NAMALWA (cell line): ENCODE data around the gene RBKS.

ENCODE experiments used
- DNase-seq: peaks from one replicate; pipeline ENCODE4 v3.0.0-alpha.2; 2015; ENCODE audit warnings: low spot score

The RBKS gene

GRCh38 chr2:27831279-27832050, 58.7 kb downstream of the RBKS start:
- no peak for DNase-seq

- no peak for DNase-seq
These were observed 59.5 kb downstream of the RBKS start for GRCh38 chr2:27830656-27831055.

DNA sequence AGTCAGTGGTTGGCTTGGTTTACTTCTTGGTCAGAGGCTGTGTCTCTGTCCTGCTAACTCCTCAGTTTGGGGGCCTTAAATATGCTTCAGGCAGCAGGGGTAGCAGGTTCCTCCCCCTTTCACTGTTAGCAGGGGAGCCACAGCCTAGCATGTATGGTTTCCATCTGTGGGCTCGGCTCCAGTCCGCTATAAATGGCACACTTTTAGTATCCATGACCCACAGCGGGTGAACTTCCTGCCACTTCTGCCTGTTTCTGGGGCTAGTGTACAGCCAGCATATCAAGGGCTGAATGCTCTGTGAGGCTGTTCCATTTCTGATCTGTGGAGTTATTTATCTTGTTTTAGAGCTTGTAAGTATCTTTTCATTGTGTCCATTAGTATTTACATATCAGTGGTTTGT, 60.4 kb downstream of the RBKS start:
- DNase-seq = no peak

DNA sequence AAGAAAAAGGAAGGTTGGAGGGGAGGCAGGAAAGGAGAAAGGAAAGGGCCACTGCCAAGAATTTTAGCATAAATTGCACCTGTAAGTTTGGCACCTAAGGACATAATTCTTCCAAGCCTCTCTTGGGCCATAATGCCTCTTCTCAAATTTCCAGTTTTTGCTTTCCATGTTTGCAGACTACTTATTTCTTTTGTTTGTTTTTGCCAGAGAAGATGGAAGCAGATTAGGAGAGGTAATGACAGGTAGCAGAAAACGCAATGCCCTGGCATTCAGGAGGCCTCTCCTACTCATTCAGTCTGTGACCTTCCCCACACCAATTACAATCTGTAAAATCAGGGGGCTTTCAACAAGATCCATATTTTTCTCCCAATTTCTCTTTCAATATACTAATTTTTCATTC, 61.9 kb downstream of the RBKS start:
- DNase-seq = no peak

DNA sequence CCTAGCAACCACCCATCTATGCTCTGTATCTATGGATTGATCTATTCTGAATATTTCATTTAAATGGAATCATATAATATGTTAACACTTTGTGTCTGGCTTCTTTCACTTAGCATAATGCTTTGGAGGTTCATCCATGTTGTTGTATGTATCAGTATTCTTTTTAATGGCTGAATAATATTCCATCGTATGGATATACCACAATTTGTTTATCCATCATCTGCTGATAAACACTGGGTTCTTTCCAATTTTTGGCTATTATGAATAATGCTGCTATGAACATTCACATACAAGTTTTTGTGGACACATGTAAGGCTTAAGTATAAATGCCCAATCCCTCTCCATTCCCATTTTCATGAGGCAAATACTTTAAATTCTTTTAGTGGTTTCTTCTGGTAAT, 65.8 kb downstream of the RBKS start:
- DNase-seq = no peak

GRCh38 chr2:27823569-27823968, 66.6 kb downstream of the RBKS start:
- DNase-seq = no peak

- DNase-seq = no peak
These were observed 67.1 kb downstream of the RBKS start for GRCh38 chr2:27823135-27823534.

- no peak for DNase-seq
These were observed 68.1 kb downstream of the RBKS start for GRCh38 chr2:27822049-27822448.

DNA sequence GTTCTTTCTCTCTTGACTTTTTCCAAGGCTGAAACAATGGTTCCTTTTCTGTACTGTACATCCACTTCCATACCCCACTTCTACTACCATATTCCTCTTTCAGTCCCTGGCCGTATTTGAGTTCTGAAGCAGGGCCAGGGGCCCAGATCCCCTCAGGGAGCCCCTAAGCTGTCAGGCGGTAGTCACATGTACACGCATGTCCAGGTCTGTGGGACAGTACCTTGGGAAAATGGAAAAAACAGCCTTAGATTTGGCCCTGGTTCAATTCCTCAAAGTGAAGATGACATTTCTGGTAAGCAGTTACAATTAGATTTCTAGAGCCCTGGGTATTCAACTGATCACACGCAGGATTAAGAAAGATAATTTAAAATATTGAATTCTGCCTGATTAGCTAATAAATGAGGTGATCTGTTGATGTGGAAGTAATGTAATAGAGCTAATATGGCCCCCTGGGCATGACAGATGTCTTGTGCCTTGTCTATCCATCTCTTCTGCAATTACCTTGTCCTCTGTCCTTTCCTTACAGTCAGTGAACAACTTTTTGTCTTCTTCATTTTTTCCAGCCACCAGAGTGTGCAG, 74.2 kb downstream of the RBKS start:
- no peak for DNase-seq

DNA sequence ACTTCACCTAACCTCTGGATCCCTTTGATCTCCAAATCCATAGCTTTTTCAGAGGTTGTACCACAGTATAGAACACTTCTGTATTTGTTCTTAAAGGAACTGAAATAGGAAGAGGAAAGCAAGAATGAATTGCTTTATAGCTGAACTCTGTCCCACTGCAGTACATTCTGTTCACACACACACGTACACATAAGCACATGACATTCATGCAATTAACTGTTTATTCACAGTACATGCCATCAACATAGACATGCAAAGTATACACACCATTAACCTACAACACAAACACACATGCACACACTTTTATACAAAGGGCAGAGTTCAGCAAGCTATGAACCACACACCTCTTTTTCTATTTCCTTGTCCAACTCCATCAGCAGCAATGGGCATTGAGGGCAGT, 75.4 kb downstream of the RBKS start:
- DNase-seq = no peak

- no peak for DNase-seq
These were observed 78.4 kb downstream of the RBKS start for GRCh38 chr2:27811768-27812167.

GRCh38 chr2:27810455-27810854, 79.7 kb downstream of the RBKS start:
- DNase-seq = no peak

DNA sequence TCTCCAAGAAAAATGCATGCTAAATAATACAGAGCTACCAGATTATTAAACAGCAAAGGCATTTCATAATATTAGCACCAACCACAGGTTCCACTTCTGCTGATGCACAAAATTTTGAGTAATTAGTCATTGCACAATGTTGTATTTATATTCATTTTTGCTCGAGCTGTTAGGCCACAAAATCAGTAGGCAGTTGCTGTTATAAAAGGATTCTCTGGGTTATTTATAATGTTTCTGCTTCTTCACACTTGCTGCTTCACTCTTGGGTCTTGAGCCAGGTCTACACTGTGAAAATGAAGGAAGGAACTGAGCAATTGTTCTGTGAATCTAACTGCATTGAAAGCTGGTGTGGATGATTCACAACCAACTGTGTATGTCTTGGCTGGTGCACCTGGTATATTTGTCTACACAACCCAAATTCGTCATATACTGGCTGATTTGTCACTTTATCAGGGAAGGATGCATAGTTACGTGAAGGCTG, 80.4 kb downstream of the RBKS start:
- DNase-seq = no peak

GRCh38 chr2:27808984-27809383, 81.2 kb downstream of the RBKS start:
- DNase-seq = no peak

GRCh38 chr2:27808418-27808817, 81.8 kb downstream of the RBKS start:
- DNase-seq = no peak

DNA sequence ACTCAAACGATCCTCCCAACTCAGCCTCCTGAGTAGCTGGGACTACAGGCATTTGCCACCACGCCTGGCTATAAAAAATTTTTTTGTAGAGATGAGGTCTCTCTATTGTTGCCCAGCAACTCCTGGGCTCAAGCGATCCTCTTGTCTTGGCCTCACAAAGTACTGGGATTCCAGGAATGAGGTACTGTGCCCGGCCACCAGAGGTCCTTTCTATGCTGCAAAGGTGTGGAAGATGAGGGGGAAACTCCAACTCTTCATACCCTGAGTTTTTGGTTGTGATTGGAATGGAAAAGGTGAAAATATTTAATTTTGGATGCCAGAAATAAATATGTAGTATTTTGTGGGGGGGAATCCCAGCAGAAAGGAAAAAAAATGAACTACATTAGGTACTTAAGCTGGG, 82.7 kb downstream of the RBKS start:
- no peak for DNase-seq

- DNase-seq = no peak
These were observed 83.7 kb downstream of the RBKS start for GRCh38 chr2:27806311-27807059.

DNA sequence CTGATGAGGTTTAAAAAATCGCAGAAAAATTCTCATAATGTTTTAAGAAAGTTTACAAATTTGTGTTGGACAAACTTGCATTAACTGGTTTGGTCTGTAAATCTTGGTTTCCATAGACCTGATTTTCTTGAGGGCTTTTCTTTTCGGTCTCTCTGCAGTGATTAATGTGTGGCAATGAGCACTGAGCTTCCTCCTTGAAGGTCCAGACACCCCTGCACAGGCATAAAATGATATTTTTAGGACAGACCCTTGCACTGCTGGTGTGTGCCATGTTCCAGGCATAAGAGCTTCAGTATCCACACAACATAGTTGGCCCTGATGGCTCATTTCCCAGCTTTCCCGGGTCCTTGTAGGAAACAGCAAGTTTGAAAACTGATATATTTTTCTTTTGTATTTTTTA, 85.0 kb downstream of the RBKS start:
- DNase-seq = no peak

GRCh38 chr2:27804146-27804545, 86.0 kb downstream of the RBKS start:
- no peak for DNase-seq

- no peak for DNase-seq
These were observed 87.1 kb downstream of the RBKS start for GRCh38 chr2:27803046-27803445.

DNA sequence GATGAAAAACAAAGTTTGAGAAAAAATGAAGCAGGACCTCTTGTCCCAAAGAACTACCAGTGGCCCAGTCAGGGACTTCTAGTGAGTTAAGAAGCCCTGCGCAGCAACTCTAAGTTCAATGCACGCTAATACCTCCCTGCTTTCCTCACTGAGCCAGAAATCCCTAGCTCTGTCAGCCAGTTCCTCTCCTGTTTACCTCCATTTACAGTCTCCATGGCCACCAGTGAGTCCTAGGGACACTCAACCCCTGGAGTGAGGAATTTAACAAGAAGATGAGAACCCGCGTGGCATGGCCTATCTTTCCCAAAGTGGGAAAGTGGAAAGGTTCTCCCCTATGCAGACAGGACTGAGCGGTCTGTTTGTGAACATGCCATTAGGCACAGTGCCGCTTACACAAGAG, 87.6 kb downstream of the RBKS start:
- no peak for DNase-seq

DNA sequence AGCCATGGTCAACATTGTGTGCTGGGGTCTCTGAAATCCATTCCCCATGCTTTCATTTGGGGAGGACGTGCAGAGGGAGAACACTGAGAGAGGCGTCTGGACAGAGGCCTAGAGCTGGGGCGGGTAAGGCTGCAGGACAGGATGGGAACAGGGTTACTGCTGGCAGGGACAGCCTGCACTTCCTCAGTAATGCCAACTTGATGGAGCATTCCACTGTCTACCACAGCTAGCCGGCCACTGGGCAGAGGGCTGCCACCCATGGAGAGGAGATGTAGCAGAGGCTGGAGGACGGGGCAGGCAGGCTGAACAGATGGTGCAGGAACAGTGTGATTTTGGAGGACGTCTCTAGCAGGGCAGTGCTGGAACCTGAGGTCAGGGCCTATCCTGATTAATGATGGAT, 89.3 kb downstream of the RBKS start:
- no peak for DNase-seq

- DNase-seq = no peak
These were observed 90.6 kb downstream of the RBKS start for GRCh38 chr2:27799646-27800010.
